Activated CD8-positive, alpha-beta T cell treated with anti-CD3 and anti-CD28 coated beads, Interleukin-2, amount 10 ng/mL, durations not matched to agents 7 days and 5 days (primary cell): ENCODE measurements around the gene GARIN5A. TPM values are rescaled to one million over a fixed set of nuclear protein-coding genes. Genes with fewer than 3 reads are reported as not detected.

Experiments
- ATAC-seq: fragments of 150-1000 bp; cut with Tn5 transposase; one replicate; pipeline ENCODE4 v1.10.0; 2021; ENCODE audit warnings: moderate library complexity
- CTCF ChIA-PET: fragments of 350-600 bp; sonication (Branson Sonifier 250); formaldehyde crosslinking; loops from one replicate; lab custom pipeline; 2021; ENCODE audit warnings: antibody characterized with exemption; lab: Charles Lee
- POLR2A ChIA-PET: fragments of 350-600 bp; sonication (Branson Sonifier 250); formaldehyde crosslinking; loops from one replicate; lab custom pipeline; 2021; ENCODE audit warnings: antibody characterized with exemption; lab: Charles Lee
- DNase-seq: peaks from one replicate; pipeline ENCODE4 v3.0.0-alpha.2; 2020
- H3K27ac Mint-ChIP-seq: one replicate; pipeline ENCODE4 v1.8.0; 2021; ENCODE audit warnings: mild to moderate bottlenecking, mixed read lengths
- H3K27me3 Mint-ChIP-seq: one replicate; pipeline ENCODE4 v1.8.0; 2021; ENCODE audit warnings: low read depth, mixed read lengths
- H3K36me3 Mint-ChIP-seq: one replicate; pipeline ENCODE4 v1.8.0; 2021; ENCODE audit warnings: low read depth, mixed read lengths
- H3K4me1 Mint-ChIP-seq: one replicate; pipeline ENCODE4 v1.8.0; 2021; ENCODE audit warnings: low read depth, mixed read lengths
- H3K4me3 Mint-ChIP-seq: one replicate; pipeline ENCODE4 v1.8.0; 2021; ENCODE audit warnings: mild to moderate bottlenecking, mixed read lengths
- H3K9me3 Mint-ChIP-seq: one replicate; pipeline ENCODE4 v1.8.0; 2022; ENCODE audit warnings: mixed read lengths; ENCODE audit not compliant: insufficient read depth
- total RNA-seq, 2 experiments: library from RNA; stranded (reverse); gene quantifications; one replicate each; pipeline ENCODE4 v1.2.3, GENCODE V29; 2021

Gene GARIN5A
- total RNA-seq, 2 experiments from 2014 or later = 0.29 TPM; not detected in 1

DNA sequence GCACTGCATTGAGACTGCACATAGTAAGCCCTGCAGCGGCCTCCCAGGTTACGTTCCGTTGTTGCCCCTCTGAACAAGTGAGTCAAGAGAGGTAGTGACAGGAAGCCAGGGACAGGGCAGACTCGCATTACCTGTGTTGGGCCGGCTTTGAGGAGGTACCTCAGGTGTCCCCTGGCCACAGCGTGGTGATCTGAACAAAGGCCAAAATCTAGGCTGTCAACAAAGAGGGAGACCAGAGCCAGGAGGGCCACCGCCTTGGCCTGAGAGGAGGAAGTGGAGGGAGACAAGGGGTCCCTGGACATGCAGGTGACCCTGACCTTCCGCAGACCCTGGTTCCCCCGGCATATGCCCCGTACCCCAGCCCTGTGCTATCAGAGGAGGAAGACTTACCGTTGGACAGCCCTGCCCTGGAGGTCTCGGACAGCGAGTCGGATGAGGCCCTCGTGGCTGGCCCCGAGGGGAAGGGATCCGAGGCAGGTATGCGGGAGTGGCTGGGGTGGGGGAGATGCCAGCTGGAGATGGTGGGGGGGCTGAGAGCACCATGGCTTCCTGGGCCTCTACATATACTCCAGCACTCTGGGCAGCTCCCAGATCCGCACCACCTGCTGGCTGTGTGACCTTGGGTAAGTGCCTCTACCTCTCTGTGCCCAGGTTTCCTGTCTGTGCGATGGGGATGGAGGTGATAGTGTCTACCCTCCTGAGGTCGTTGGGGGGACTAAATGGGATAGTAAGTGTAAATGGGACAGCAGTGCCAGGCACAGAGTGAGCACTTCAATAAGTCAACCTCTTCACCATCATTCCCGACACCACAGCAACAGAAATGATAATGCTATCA, 53.2 kb downstream of the GARIN5A start:
- POLR2A ChIA-PET = no interaction called here
- Mint-ChIP-seq H3K27me3 (peaks cover 12% of the 10 kb centered on the region), H3K27ac (no peak overlapping the region), H3K4me3 (no peak overlapping the region), H3K4me1 (peaks cover 15% of the 10 kb centered on the region), H3K9me3 (no peaks in the 10 kb centered on the region), H3K36me3 (peaks cover 5% of the 10 kb centered on the region)
- no peak for DNase-seq
- CTCF ChIA-PET = no interaction called here
- ATAC-seq = no peak

DNA sequence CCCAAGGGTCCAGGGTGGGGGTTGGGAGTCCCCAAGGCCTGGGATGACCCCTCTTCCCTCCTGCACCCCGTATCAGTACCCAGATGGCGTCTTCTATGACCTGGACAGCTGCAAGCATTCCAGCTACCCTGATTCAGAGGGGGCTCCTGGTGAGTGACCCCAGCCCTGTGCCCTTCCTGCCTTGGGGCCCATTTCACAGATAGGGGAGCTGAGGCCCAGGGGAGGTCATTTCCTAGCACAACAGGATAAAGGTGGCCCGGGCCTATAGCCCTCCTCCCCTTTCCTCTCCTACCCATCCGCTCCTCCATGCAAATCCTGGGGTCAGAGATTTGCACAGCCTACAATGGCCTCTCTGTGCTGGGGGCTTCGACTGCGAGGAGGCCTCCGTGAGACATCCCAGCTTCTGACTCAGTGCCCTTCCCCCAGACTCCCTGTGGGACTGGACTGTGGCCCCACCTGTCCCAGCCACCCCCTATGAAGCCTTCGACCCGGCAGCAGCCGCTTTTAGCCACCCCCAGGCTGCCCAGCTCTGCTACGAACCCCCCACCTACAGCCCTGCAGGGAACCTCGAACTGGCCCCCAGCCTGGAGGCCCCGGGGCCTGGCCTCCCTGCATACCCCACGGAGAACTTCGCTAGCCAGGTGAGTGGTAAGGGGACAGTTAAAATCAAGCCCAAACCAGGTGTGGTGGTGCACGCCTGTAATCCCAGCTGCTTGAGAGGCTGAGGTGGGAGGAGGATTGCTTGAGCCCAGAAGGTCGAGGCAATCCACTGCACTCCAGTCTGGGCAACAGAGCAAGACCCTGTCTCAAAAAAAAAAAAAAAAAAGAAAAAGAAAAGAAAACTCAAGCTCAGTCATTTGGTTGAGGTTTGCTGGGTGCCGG, 54.0 kb downstream of the GARIN5A start:
- H3K4me1 Mint-ChIP-seq = peaks cover 15% of the 10 kb centered on the region
- CTCF ChIA-PET = no interaction called here
- H3K27ac Mint-ChIP-seq = no peak overlapping the region
- H3K36me3 Mint-ChIP-seq = peaks cover 5% of the 10 kb centered on the region
- ATAC-seq (no peak), DNase-seq (no peak)
- H3K4me3 Mint-ChIP-seq = no peak overlapping the region
- H3K27me3 Mint-ChIP-seq = peaks cover 12% of the 10 kb centered on the region
- POLR2A ChIA-PET = interaction anchor here (0.5 kb wide), 1 partner anchor 373 kb away, joined by 3 read pairs; no protein-coding TSS in a partner anchor
- H3K9me3 Mint-ChIP-seq = no peaks in the 10 kb centered on the region

DNA sequence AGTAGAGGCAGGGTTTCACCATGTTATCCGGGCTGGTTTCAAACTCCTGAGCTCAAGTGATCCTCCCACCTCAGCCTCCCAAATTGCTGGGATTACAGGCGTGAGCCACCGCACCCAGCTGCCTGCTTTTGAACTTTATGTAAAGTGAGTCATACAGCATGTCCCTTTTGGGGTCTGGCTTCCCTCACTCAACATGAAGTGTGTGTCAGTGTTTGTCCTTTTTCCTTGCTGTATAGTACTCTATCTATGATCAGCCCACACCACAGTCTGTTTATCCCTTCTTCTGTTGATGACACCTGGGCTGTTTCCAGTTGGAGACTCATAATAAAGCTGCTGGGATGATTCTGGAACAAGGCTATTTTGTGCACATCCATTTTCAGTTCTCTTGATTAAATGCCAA, 55.8 kb downstream of the GARIN5A start:
- DNase-seq (no peak), ATAC-seq (no peak)
- CTCF ChIA-PET = no interaction called here
- Mint-ChIP-seq H3K36me3 (peaks cover 5% of the 10 kb centered on the region), H3K27me3 (peaks cover 12% of the 10 kb centered on the region), H3K4me3 (no peak overlapping the region), H3K27ac (no peak overlapping the region), H3K4me1 (peaks cover 15% of the 10 kb centered on the region), H3K9me3 (no peaks in the 10 kb centered on the region)
- POLR2A ChIA-PET = no interaction called here

DNA sequence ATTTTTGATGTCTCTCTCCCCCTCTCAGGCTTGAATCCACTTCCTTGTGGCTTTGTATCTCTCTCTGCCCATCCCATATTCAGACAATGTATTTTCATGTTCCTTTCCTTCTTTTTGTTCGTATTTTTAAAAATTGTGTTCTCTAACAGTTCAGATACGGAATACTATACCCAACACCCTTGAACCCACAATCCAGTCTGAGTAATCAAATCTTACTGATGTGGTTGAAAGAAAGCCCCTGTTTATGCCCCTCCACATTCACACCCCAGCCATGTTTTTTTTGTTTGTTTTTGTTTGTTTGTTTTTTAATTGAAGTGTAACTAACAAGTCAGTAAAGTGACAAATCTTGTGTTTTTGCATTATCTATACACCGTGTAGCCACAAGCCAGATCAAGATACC, 56.5 kb downstream of the GARIN5A start:
- no peak for DNase-seq
- Mint-ChIP-seq H3K4me3 (no peak overlapping the region), H3K36me3 (peaks cover 5% of the 10 kb centered on the region), H3K9me3 (no peaks in the 10 kb centered on the region), H3K4me1 (peaks cover 15% of the 10 kb centered on the region), H3K27ac (no peak overlapping the region), H3K27me3 (peaks cover 12% of the 10 kb centered on the region)
- ATAC-seq = no peak
- ChIA-PET POLR2A (no interaction called here), CTCF (interaction anchor here (1.0 kb wide), 1 partner anchor 9 kb away, joined by 3 read pairs; no protein-coding TSS in a partner anchor)

DNA sequence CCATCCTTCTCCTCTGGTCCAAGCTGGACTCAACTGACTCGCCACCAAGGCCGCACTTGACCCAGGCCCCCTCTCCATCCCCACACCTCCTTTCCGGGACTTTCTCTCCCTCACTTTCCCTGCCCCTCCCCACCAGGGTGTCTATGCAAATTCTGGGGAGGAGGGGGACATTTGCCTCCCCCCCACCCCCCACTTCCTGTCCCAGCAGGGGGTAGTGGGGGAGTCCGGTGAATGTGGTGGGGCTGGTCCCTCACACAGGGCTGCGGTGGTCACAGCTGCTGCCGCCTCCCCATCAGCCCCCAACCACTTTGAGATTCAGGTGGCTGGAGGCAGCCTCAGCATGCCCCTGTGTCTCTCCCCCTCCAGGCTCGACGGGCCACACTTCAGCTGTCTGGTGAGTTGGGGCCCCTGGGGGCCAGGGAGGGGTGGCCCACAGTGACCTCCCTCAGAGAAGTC, 57.0 kb downstream of the GARIN5A start:
- CTCF ChIA-PET = interaction anchor here (1.0 kb wide), 1 partner anchor 10 kb away, joined by 3 read pairs; no protein-coding TSS in a partner anchor
- no peak for ATAC-seq
- Mint-ChIP-seq H3K36me3 (peaks cover 5% of the 10 kb centered on the region), H3K4me3 (no peak overlapping the region), H3K9me3 (no peaks in the 10 kb centered on the region), H3K4me1 (peaks cover 15% of the 10 kb centered on the region), H3K27ac (peak overlapping the region; percentile 53), H3K27me3 (peaks cover 12% of the 10 kb centered on the region)
- POLR2A ChIA-PET = no interaction called here
- DNase-seq = no peak

DNA sequence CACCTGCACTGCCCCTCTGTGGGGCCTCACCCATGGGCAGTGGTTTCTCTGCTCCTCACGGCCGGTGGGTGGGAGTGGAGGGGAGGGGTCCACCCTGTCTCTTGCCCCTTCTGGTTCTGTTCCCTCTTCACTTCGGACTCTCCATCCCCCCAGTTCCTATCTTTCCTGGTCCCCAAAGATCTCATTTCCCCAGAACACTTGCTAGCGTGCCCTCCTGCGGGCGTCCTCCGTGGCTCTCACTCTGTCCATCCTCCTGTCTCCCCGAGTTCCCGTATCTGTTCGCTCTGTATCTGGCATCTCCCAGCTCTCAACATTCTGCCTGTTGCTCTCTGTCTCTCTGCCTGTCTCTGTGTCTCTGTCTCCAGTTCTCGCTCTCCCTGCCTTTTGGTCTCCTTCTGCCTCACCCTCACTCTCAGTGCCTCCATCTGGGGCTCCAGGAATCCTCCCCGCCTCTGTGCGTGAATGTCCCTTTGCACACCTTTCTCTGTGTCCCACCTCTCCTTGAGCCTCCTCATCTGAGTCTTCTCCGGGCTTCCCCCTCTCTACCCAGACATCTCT, 57.5 kb downstream of the GARIN5A start:
- no peak for ATAC-seq
- no peak for DNase-seq
- Mint-ChIP-seq H3K27ac (peak overlapping the region; percentile 53), H3K9me3 (no peaks in the 10 kb centered on the region), H3K27me3 (peaks cover 12% of the 10 kb centered on the region), H3K4me1 (peaks cover 15% of the 10 kb centered on the region), H3K4me3 (no peak overlapping the region), H3K36me3 (peaks cover 5% of the 10 kb centered on the region)
- ChIA-PET CTCF (no interaction called here), POLR2A (no interaction called here)

DNA sequence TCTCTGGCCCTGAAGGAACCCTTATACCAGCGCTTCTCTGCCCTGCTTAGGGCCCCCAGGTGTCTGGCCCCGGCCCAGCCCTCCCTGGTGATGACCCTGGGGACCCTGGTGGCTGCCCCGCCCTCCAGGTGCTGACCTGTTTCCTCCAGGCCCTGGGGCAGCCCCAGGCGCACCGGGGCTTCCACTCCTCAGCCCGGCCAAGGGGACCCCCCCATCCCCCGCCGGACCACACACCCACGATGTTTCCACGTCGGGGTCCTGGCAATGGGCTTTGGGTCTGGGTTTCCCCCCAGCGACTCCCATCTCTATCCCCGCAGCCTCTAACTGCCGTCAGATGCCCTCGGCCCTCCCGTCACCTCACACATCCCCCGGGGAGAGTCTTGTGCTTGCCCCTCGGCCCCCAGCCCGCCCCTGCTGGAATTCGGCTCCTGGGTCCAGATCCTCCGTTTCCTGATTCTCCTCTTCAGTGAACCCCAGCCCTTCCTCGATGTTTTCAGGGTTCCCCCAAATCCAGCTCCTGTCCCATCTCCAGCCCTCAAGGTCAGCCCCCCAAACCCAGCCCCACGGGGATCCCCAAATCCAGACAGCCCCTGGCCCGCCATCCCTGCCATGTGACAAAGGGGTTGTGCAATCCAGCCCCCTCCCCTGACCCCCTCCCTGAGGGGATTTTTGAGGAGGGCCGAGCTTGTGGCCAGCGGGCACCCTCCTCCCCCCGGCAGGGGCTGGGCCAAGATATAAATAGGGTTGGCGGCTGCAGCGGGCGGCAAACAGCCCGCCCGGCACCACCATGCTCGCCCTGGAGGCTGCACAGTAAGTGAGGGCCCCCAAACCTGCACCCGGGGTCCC, 58.2 kb downstream of the GARIN5A start, which contains the start of gene SPIB:
TSS of gene SPIB (plus strand) at position 763 of the 846 bp plus-strand sequence. CDS start at position 788, 25 bp downstream.
- H3K27me3 Mint-ChIP-seq = peaks cover 12% of the 10 kb centered on the region
- no peak for DNase-seq
- POLR2A ChIA-PET = no interaction called here
- peaks cover 15% of the 10 kb centered on the region for H3K4me1 Mint-ChIP-seq
- no peaks in the 10 kb centered on the region for H3K9me3 Mint-ChIP-seq
- peaks cover 5% of the 10 kb centered on the region for H3K36me3 Mint-ChIP-seq
- H3K4me3 Mint-ChIP-seq = no peak within 1 kb of the TSS
- ATAC-seq = no peak
- peak within 1 kb of the TSS; percentile 53 for H3K27ac Mint-ChIP-seq
- CTCF ChIA-PET = no interaction called here

DNA sequence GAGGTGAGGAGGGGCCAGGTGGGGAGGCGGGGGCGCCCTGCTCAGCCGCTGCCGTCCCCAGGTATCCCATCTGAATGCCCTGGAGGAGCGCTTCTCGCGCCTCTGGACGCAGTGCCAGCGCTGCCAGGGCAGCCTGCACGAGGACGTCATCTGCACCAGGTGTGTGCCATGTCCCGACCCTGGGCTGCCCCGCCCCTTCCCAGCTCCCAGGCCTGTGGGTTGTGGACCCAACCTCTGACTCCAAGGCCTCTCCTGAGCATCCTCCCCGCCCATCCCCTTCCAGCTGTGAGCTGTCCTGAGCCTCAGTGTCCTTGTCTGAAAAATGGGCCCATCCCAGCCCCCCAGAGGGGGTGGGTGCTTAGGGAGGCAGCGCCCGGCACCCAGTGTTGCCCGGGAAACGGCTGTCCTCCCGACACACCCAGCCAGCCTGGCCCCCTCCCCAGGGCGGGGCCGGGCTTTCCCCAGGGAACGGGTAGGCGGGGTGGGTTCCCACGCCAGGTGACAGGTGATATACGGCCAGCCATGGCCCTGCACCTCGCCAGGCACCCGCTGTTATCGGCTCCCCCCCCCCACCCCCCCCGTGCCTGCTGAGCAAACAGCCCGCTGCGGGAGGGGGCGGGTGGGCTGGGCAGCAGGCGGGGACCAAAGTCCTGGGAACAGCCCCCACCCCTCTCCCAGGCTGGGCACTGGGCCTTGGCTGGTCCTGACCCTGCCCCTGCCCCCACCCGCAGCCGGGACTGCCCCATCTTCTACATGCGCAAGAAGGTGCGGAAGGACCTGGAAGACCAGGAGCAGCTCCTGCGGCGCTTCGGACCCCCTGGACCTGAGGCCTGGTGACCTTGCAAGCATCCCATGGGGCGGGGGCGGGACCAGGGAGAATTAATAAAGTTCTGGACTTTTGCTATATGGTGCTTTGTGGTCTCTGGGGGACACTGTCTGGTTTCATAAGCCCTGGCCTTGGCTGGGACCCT, 59.3 kb downstream of the GARIN5A start:
- Mint-ChIP-seq H3K9me3 (no peaks in the 10 kb centered on the region), H3K4me3 (no peak overlapping the region), H3K36me3 (peaks cover 14% of the 10 kb centered on the region), H3K27me3 (peaks cover 12% of the 10 kb centered on the region), H3K4me1 (peaks cover 15% of the 10 kb centered on the region), H3K27ac (no peak overlapping the region)
- DNase-seq = no peak
- CTCF ChIA-PET = no interaction called here
- no peak for ATAC-seq
- POLR2A ChIA-PET = no interaction called here
